ENCODE data around the gene SCFD2.

- TF ChIP-seq CTCF (IDR thresholded peaks at IDR 0.05; ENCODE audit: extremely low read depth in 1 of 2, insufficient read depth in 1 of 2, low read depth in 1 of 2, low read length in 2 of 2) (no peak), POLR2A (IDR thresholded peaks at IDR 0.05; ENCODE audit: low read depth, low read length) (no peak), MAX (IDR thresholded peaks at IDR 0.05; ENCODE audit: insufficient read depth, insufficient read length) (no peak), GATA2 (IDR thresholded peaks at IDR 0.05; ENCODE audit: insufficient read depth, insufficient read length, low read depth, low read length) (no peak), EZH2 (IDR thresholded peaks at IDR 0.05; ENCODE audit: borderline replicate concordance, low read depth, low read length, severe bottlenecking) (no peak), MYC (IDR thresholded peaks at IDR 0.05; ENCODE audit: low read depth, low read length) (no peak), JUN (IDR thresholded peaks at IDR 0.05; ENCODE audit: borderline replicate concordance, insufficient read depth, insufficient read length, low read depth) (no peak), POLR2AphosphoS5 (IDR thresholded peaks at IDR 0.05; ENCODE audit: insufficient read depth, low read depth, low read length) (no peak), FOS (IDR thresholded peaks at IDR 0.05; ENCODE audit: borderline replicate concordance, insufficient read depth, low read length) (no peak)
Observed at GRCh38 chr4:53364624-53365023, 1.2 kb downstream of the SCFD2 start.
